Panc1 (cell line): ENCODE measurements around the gene KIF3B.

Source experiments
- POLR2AphosphoS5 ChIP-seq: IDR thresholded peaks from 2 replicates; pipeline ENCODE4 v1.6.1; 2012; ENCODE audit warnings: mild to moderate bottlenecking, low read depth, low read length, moderate library complexity
- SIN3A ChIP-seq: IDR thresholded peaks from 2 replicates; pipeline ENCODE4 v1.6.1; 2012; ENCODE audit warnings: low read depth, mild to moderate bottlenecking, low read length, moderate library complexity, borderline replicate concordance; ENCODE audit not compliant: insufficient read depth
- TCF7L2 ChIP-seq: IDR thresholded peaks from 2 replicates; pipeline ENCODE4 v1.6.1; 2011; ENCODE audit warnings: mild to moderate bottlenecking, low read depth, low read length, inconsistent platforms
- TF ChIP-seq, protein P1 (sequence below): fragments of 450-650 bp; IDR thresholded peaks from 2 replicates; pipeline ENCODE4 v1.5.1; 2017; ENCODE audit warnings: mild to moderate bottlenecking
- TF ChIP-seq, protein P2 (sequence below), 2 experiments: IDR thresholded peaks; 2 replicates each; pipeline ENCODE4 v1.6.1; 2011 to 2012; ENCODE audit warnings: low read depth in 2 of 2, control low read depth in 1 of 2, low read length in 1 of 2, mild to moderate bottlenecking in 1 of 2, moderate library complexity in 1 of 2; ENCODE audit not compliant: insufficient read depth in 1 of 2

DNA sequence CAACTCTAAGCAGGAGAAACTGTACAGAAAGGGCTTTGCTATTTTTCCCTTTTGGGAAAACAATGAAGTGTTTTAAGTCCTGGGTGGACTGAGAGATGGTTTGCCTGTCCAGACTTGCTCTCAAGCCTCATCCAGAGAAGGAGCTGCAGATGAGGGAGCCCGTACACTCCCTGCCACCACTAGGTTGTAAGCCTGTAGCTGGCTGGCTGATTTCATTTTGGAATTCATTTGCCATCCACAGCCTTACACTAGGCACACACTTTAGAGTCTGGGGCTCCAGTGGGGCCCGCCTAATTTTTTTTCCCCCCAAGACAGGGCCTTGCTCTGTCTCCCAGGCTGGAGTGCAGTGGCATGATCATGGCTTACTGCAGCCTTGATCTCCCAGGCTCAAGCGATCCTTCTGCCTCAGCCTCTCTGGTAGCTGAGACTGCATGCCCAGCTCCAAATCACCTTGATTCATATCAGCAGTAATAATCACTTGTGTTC, 41.4 kb upstream of the KIF3B start:
- TF ChIP-seq, protein P1, sequence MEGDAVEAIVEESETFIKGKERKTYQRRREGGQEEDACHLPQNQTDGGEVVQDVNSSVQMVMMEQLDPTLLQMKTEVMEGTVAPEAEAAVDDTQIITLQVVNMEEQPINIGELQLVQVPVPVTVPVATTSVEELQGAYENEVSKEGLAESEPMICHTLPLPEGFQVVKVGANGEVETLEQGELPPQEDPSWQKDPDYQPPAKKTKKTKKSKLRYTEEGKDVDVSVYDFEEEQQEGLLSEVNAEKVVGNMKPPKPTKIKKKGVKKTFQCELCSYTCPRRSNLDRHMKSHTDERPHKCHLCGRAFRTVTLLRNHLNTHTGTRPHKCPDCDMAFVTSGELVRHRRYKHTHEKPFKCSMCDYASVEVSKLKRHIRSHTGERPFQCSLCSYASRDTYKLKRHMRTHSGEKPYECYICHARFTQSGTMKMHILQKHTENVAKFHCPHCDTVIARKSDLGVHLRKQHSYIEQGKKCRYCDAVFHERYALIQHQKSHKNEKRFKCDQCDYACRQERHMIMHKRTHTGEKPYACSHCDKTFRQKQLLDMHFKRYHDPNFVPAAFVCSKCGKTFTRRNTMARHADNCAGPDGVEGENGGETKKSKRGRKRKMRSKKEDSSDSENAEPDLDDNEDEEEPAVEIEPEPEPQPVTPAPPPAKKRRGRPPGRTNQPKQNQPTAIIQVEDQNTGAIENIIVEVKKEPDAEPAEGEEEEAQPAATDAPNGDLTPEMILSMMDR = no peak
- TF ChIP-seq POLR2AphosphoS5 (no peak), SIN3A (no peak), TCF7L2 (no peak)
- TF ChIP-seq, protein P2, sequence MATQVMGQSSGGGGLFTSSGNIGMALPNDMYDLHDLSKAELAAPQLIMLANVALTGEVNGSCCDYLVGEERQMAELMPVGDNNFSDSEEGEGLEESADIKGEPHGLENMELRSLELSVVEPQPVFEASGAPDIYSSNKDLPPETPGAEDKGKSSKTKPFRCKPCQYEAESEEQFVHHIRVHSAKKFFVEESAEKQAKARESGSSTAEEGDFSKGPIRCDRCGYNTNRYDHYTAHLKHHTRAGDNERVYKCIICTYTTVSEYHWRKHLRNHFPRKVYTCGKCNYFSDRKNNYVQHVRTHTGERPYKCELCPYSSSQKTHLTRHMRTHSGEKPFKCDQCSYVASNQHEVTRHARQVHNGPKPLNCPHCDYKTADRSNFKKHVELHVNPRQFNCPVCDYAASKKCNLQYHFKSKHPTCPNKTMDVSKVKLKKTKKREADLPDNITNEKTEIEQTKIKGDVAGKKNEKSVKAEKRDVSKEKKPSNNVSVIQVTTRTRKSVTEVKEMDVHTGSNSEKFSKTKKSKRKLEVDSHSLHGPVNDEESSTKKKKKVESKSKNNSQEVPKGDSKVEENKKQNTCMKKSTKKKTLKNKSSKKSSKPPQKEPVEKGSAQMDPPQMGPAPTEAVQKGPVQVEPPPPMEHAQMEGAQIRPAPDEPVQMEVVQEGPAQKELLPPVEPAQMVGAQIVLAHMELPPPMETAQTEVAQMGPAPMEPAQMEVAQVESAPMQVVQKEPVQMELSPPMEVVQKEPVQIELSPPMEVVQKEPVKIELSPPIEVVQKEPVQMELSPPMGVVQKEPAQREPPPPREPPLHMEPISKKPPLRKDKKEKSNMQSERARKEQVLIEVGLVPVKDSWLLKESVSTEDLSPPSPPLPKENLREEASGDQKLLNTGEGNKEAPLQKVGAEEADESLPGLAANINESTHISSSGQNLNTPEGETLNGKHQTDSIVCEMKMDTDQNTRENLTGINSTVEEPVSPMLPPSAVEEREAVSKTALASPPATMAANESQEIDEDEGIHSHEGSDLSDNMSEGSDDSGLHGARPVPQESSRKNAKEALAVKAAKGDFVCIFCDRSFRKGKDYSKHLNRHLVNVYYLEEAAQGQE (IDR thresholded peaks at IDR 0.05; ENCODE audit: insufficient read depth in 1 of 2, low read depth in 2 of 2, low read length in 1 of 2) = no peak
